Measurements from ENCODE around the gene SLC12A7.

- TF ChIP-seq CTCF (IDR thresholded peaks at IDR 0.05) (no peak), POLR2A (IDR thresholded peaks at IDR 0.05) (no peak)
Observed at GRCh38 chr5:1115123-1115815, 3.4 kb upstream of the SLC12A7 start.
